Measurements from ENCODE around the gene VASH2. TPM values are rescaled to one million over a fixed set of nuclear protein-coding genes. Genes with fewer than 3 reads are reported as not detected.

VASH2 gene
- total RNA-seq, 1 donor from 2014 or later: 1.2 TPM

- intact Hi-C loops (cut with micrococcal nuclease): no loop called here
- no peak for TF ChIP-seq CTCF (IDR thresholded peaks at IDR 0.05; ENCODE audit: borderline replicate concordance)
- Histone ChIP-seq H3K9me3 (replicated peaks) (no peaks in the 10 kb centered on the region), H3K27ac (replicated peaks) (no peak overlapping the region), H3K36me3 (no peaks in the 10 kb centered on the region), H3K27me3 (ENCODE audit: low read depth) (peaks cover 17% of the 10 kb centered on the region), H3K4me3 (no peak overlapping the region), H3K4me1 (no peaks in the 10 kb centered on the region)
- DNase-seq: no peak
Measured at GRCh38 chr1:212973899-212974298, 23.6 kb downstream of the VASH2 start.

GRCh38 chr1:212974711-212975110 lies 24.4 kb downstream of the VASH2 start:
- H3K9me3 ChIP-seq (replicated peaks): no peaks in the 10 kb centered on the region
- H3K4me1 ChIP-seq: peaks cover 4% of the 10 kb centered on the region
- H3K36me3 ChIP-seq: no peaks in the 10 kb centered on the region
- DNase-seq: no peak
- intact Hi-C loops (cut with micrococcal nuclease): no loop called here
- TF ChIP-seq CTCF (IDR thresholded peaks at IDR 0.05; ENCODE audit: borderline replicate concordance): no peak
- H3K27ac ChIP-seq (replicated peaks): no peak overlapping the region
- H3K27me3 ChIP-seq (ENCODE audit: low read depth): peaks cover 17% of the 10 kb centered on the region
- no peak overlapping the region for H3K4me3 ChIP-seq

DNA sequence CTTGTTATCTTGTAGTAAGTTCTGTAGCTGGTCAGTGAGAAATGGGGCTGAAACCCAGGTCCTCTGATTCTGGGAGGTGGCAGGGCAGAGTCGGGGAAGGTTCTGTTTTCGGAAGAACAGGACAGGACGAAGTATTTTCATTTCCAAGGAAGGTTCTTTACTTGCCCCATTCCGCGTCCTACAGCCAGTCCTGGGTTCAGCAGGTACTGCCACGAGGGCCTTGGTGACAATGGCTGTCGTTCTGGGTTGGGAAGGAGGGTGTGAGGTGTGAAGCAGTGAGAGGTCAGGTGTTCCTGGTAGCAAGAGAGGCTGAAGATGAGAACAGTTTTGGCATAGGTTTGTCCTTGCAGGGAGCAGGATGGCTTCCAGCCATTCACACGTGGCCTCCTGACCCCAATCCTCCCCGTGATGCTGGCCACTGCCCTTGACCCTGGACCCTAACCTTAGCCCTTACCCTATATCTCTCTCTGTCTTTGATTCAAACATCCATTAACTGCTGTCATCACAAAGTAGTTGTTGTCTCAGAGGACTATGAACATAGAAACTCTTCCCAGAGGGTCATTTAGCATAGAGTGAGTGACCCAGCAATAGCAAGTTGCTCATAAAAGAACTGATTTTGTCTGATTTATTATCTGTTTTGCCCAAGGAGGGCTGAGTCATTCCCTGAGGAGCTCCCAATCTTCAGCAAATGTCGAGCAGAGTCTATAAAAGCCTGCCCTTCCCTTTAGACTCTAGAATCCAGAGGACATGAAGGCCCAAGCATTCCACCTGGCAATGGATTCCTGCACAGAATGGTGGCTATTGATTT lies 25.0 kb downstream of the VASH2 start:
- no peaks in the 10 kb centered on the region for H3K36me3 ChIP-seq
- no peak for TF ChIP-seq CTCF (IDR thresholded peaks at IDR 0.05; ENCODE audit: borderline replicate concordance)

DNA sequence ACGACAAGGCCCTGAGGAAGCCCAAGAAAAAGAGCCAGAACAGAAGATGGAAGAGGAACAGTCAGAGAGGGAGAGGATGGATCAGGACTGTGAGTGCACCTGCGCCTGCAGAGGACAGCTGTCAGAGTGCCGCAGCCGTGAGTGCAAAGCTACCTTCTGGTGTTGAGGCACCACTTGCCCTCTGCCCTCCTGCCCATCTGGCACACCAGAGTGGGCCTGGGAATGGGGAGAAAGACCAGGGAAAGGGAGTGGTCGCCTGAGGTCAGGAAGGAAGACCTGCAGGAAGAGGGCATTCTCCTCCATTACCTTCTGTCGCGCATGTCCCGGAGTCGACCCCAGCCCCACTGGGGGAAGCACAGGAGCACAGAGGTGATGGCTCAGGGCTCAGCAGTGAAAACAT lies 26.2 kb downstream of the VASH2 start:
- peaks cover 23% of the 10 kb centered on the region for H3K4me1 ChIP-seq
- no peak overlapping the region for H3K27ac ChIP-seq (replicated peaks)
- no peak for TF ChIP-seq CTCF (IDR thresholded peaks at IDR 0.05; ENCODE audit: borderline replicate concordance)
- intact Hi-C loops (cut with micrococcal nuclease): no loop called here
- H3K36me3 ChIP-seq: no peaks in the 10 kb centered on the region
- H3K27me3 ChIP-seq (ENCODE audit: low read depth): peaks cover 11% of the 10 kb centered on the region
- H3K4me3 ChIP-seq: no peak overlapping the region
- H3K9me3 ChIP-seq (replicated peaks): no peaks in the 10 kb centered on the region
- DNase-seq: no peak

More for the DNA sequence above, 25.0 kb downstream of the VASH2 start:
- Histone ChIP-seq H3K27ac (replicated peaks) (no peak overlapping the region), H3K27me3 (ENCODE audit: low read depth) (peaks cover 17% of the 10 kb centered on the region), H3K9me3 (replicated peaks) (no peaks in the 10 kb centered on the region), H3K4me3 (no peak overlapping the region), H3K4me1 (peaks cover 10% of the 10 kb centered on the region)
- no peak for DNase-seq
- intact Hi-C loops (cut with micrococcal nuclease): no loop called here

- no peaks in the 10 kb centered on the region for H3K36me3 ChIP-seq
- DNase-seq: no peak
- H3K27me3 ChIP-seq (ENCODE audit: low read depth): no peaks in the 10 kb centered on the region
- TF ChIP-seq CTCF (IDR thresholded peaks at IDR 0.05; ENCODE audit: borderline replicate concordance): no peak
- no peak overlapping the region for H3K4me3 ChIP-seq
- H3K4me1 ChIP-seq: peaks cover 36% of the 10 kb centered on the region
- intact Hi-C loops (cut with micrococcal nuclease): no loop called here
- no peak overlapping the region for H3K27ac ChIP-seq (replicated peaks)
- H3K9me3 ChIP-seq (replicated peaks): no peaks in the 10 kb centered on the region
Measured at GRCh38 chr1:212977781-212978645, 27.7 kb downstream of the VASH2 start.

Data from left ventricle myocardium inferior (tissue), 1 donor.